Measurements from ENCODE around the gene CIAO2B.

GRCh38 chr16:66943426-66944053 is 9.3 kb upstream of the CIAO2B start:
- TF ChIP-seq CTCF (IDR thresholded peaks at IDR 0.05) (no peak), POLR2A (IDR thresholded peaks at IDR 0.05) (no peak)
